GM19099 (cell line): Measurements from ENCODE around the gene FHAD1.

Experiments
- POLR2A ChIP-seq: IDR thresholded peaks from 3 replicates; pipeline ENCODE4 v1.6.1; 2011; ENCODE audit warnings: low read depth; ENCODE audit not compliant: insufficient read length; ENCODE audit errors: extremely low read depth

FHAD1 gene

DNA sequence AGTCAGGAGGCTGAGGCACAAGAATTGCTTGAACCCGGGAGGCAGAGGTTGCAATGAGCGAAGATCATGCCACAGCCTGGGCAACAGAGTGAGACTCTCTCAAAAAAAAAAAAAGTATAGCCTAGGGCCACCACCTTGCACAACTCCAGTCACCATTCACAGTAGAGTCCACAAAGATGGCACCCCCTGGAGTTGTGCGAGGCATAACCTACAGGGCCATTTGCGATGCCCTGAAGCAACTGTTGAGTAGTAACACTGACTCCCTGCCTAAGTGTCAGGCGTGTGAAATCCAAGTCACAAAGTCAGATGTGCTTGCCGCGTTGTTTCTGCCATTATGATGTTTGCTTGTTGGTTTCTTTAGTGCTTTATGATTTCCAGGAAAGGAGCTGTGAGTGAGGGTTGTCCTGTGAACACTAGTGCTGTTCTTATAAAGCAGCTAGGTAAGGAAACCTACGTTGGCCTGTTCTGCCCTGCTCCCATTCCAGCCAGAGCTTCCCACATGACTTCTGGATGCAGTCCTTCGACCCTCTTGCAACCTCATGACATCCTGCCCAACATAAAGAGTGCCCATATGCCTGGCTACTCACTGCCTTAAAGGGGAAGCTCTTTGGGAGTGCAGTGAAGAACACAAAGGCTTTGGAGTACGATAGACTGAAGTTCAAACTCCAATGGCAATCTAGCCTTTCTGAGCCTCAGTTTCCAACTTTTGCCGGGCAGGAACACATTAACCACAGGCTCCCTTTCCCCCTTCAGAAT, 29.8 kb downstream of the FHAD1 start:
- TF ChIP-seq POLR2A = no peak

DNA sequence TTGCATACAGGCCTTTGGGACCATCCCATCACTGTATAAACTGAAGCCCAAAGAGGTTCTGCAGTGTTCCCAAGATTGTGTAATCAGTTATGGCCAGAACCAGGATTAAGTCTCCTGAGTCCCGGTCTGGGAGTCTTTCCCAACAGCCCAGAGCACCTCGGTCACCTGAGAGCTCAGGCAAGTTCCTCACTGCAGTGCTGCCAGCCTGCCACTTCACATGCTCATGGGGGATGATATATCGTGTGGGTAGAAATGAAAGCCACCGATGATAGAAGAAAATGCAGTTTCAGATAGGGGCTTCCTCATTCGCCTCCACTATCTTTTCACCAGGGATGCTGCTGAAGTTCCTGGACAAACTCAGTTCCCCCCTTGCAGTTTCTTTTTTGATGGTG, 30.4 kb downstream of the FHAD1 start:
- TF ChIP-seq POLR2A = no peak

DNA sequence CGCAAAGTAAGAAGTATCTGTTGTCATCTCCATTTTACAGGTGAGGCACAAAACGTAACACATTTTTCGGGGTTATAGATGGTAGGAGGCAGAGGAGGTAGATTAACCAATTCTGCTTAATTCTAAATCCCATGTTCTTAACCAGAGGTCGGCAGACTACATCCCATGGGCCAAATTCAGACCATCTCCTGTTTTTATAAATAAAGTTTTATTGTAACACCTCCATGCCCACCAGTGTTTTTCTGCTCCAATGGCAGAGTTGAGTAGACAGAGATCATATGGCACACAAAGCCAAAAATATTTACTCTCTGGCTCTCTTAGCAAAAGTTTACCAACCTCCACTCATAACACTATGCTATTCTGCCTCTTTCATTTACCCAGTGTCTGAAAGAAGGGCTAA, 30.9 kb downstream of the FHAD1 start:
- no peak for TF ChIP-seq POLR2A

DNA sequence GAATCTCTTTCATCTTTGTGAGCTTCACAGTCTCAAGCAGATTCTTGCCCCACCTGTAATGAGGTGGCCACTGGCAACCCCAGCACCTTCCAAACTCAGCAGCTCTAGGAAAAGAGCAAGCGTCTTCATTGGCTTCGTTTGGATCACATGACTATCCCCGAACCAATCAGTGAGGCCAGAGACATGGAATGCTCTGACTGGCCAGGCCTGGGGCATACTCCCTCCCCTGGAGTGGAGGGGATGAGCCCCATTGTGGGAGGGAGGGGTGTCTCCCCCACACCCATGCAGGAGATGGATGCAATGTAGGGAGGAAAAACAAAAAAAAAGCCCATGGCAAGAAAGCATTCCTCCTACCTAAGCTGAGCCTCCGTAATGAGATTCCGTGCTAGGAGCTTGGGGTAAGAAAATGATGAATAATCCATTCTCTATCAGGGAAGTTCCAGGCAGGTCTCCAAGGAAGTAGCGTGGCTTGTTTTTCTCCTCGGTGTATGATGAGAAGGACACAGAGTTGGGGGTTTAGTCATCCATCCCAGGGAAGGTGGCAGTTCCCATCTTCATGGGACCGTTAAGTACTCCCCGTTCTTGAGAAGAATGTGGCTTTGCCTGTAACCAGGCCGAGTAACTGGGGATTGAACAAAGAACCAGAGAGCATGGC, 32.7 kb downstream of the FHAD1 start:
- TF ChIP-seq POLR2A = no peak

DNA sequence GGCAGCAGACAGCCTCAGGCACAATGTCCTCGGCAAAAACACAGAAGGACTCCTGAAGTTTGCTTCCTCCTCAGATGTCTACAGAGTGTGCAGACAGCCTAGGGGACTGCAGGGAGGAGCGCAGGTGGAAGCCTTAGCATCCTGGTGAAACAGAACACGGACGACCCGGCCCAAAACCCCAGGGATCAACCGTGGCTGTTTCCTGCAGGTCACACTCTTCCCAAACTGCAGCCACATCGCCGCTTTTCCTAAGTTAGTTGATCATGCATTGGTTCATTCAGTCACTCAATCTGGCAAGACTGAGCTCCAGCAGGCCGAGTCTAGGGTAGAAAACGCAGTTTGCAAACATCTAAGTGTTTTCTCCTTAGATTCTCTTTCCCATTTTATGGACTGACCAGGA, 33.4 kb downstream of the FHAD1 start:
- no peak for TF ChIP-seq POLR2A

DNA sequence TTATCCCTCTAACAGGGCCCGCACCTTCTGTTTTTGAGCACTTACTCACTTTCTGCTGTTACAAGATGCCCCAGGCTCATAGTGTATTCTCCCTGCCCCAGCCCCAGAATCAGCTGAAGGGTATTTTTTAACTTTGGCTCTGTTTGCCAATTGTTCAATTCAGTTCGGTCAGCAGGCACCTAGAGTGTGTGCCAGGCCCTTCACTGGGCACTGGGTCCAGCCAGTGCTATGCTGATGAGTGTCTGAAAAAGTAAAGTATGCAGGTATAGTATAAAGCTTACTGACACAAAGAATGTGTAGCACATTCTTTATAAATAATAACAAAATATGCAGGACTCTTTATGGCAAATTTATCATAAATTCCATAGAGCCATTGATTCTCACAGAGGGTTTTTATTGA, 35.0 kb downstream of the FHAD1 start:
- no peak for TF ChIP-seq POLR2A

DNA sequence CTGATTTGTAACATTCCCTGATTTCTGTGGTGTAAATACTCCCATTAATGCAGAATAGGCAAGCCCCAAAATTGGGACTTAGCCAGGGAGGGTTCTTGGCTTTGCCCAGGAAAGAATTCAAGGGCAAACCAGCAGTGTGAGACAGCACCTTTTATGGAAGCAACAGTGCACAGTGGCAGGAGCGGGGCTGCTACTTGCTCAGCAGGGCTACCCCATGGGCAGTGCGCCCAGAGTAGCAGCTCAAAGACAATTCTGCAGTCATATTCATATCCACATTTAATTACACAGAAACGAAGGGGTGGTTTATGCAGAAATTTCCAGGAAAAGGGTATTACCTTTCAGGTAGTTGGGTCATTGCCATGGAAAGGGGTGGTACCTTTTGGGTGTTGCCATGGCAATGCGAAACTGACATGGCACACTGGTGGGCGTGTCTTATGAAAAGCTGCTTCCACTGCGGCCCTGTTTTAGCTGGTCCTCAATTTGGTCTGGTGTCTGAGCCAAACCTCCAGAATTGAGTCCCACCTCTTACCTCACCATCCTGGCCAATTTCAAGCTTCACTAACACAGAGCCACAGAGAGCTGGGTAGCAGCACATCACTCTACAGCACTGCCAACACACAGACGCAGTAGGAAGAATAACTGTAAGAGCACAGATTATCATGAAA, 35.9 kb downstream of the FHAD1 start:
- no peak for TF ChIP-seq POLR2A

DNA sequence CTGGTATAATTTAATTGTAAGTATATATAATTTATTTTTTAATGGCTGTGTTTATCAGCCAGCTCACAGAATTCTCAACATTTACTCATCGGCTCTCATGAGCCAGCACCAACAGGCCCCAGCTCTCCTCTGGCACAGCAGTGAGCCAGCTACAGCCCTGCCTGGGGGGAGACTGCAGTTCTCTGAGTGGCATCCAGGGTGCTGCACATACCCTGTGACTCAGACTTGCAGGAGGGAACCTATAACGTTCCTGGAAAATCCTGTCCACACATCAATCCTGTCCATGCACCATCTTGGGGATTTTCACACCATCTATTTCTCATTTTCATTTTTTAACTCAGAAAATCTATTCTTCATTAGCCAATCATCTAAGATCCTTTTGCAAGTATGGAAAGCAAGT, 36.5 kb downstream of the FHAD1 start:
- no peak for TF ChIP-seq POLR2A

DNA sequence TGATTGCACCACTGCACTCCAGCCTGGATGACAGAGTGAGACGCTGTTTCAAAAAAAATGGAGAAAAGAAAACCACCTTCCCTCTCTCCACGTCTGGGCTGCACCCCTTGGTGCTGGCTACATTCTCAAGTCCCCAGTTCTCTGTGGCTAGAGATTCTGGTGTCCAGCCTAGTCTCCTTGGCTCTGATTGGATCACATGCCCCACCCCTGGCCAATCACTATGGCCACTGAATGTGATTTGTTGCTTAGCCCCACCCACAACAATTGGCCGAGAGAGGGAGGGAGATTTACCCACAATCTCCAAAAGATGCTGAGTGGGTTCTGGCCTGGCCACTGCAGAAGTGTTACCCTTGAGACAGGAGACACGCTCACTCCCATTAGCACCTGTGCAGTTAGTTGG, 39.4 kb downstream of the FHAD1 start:
- no peak for TF ChIP-seq POLR2A

DNA sequence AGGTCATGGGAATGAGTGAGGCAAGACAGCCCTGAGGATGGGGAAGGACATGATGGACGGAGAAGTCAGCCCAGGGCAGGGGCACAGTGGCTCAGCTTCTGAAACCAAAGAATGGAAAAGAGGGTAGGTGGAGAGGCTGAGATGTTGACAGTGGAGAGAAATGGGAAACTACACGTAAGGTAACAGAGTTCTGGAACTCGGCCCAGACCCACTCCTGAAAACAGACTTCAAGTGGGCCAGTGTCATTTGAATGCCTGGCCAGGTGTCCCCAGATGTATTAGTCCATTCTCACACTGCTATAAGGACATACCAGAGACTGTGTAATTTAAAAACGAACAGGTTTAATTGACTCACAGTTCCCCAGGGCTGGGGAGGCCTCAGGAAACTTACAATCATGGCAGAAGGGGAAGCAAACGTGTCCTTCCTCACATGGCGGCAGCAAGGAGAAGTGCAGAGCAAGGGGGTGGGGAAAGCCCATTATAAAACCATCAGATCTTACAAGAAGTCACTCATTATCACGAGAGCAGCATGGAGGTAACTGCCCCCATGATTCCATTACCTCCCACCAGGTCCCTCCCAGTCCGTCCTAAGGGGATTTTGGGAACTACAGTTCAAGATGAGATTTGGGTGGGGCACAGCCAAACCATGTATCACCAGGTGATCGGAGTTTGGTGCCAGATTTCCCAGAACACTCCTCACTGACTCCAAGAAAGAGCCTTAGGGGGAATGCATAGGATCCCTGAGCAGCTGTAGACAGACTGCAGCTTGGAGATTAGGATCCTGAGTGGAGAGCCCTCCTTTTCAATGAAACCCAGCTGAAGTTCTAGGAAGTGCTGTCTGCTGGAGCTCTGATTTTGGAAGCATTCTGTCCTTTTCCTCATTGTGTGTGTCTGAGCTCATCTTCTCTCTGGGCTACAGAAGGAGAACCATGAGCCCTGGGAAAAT, 40.3 kb downstream of the FHAD1 start:
- no peak for TF ChIP-seq POLR2A

DNA sequence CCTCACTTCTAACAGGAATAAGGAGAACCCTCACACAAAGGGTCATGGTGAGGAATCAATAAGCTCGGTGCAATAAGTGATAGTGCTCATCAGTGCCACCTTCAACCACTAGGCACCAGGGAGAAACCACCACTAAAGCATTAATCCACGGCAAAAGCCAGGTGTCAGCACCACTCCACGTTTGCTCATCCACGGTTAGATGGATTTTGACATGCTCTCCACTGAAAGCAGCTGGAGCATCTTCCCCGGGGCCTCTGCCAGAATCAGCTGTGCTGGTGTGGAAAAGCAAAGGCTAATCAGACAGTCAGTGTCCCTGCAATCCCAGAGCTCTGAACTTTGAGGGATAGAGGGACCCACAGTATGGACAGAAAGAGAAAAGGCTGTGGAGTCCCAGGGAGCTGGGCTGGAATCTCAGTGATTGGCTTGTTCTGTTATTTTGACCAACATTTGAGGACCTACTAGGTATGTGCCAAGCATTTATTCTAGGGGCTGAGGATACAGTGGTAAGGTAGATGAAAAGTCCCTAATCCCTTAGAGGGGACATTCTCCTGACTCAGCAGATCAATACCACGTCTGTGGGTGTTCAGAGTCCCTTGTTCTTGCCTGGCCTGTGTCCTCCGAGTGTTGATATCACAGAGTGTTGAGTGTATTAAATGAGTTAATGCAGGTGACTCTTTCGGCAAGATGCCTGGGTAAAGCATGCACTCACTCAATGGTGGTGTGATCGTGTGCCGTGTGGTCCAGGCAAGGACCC, 41.3 kb downstream of the FHAD1 start:
- TF ChIP-seq POLR2A = no peak

DNA sequence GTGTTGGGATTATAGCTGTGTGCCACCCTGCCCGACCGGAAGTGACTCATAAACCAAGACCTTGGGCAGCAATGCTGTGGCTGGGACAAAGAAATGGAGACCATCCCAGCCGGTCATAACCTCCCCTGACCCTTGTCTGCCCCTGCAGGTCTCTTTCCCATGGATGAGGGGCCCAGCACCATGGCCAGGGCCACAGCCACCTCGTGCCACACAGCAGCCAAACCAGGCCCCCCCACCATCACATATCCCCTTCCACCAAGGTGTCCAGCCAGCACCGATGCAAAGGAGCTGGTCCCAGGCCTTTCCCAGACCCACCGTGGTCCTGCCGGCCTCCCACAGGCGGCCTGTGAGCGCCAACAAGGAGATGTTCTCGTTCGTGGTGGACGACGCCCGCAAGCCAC, 42.2 kb downstream of the FHAD1 start:
- TF ChIP-seq POLR2A = no peak

DNA sequence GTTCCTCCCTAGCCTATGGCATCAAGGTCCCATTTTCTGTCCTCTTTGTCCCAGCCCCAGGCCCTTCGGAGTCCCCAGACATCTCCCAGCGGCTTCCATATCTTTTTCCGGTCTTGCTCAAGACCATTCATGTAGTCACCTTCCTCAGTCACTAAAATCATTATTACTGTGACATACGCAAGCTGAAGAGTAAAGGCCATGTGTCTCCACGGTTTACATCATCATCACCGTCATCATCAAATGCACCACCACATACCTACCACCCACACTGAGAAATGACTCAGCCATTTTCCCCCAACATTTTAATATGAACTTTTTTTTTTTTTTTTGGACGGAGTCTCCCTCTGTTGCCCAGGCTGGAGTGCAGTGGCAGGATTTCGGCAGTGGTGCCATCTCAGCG, 43.4 kb downstream of the FHAD1 start:
- TF ChIP-seq POLR2A = no peak

DNA sequence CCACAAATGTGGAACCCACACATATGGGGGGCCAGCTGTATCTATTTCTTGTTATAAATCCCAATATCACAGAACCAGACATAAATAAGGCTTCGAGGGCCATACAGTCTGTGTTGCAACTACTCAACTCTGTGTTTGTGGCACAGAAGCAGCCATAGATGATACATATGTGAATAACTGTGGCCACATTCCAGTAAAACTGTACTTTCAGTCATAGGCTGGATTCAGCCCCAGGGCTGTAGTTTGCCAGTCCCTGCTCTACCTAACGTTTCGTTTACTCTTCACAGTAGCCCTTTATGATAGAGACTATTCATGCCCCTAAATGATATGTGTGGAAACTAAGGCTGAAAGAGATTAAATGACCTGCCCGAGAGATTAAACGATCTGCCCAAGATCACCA, 48.7 kb downstream of the FHAD1 start:
- no peak for TF ChIP-seq POLR2A
